NCI-H82 treated with DMSO at 0.1 percent for 48 hours (cell line): ENCODE measurements around the gene ADGRD2.

ENCODE experiments used
- DNase-seq: peaks from one replicate; lab custom pipeline; 2025; ENCODE audit not compliant: unreplicated experiment; lab: John Stamatoyannopoulos, UW

ADGRD2 gene

DNA sequence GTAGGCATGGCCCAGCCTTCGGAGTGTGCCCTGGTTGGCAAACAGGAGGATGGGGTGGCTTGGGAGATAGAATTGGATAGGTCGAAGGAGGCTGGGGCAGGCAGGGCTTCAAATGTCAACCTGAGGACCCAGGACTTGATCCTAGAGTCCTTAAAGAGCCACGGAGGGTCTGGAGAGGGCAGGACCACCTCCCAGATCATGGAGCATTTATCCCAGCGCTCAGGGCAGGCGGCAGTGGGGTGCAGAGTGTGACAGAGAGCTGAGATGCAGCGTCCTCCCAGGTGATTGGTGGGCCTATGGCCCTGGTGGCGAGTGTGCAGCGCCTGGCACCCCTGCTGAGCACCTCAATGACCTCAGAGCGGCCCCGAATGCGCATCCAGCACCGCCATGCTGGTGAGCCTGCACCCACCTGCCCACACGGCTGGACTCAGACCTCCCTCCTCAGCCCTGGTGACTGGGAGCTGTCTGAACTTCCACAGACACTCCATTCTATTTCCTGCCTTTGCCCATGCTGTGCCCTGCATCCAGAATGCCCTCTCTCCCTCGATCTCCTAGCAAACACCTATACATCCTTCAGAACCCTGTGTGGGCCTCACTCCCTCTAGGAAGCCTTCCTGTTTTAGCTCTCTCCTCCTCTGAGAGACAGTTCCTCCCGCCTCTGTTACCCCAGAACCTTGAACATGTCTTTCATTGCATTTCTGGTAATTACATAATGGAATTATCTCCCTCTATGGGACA is 6.3 kb downstream of the ADGRD2 start:
- DNase-seq: no peak

DNA sequence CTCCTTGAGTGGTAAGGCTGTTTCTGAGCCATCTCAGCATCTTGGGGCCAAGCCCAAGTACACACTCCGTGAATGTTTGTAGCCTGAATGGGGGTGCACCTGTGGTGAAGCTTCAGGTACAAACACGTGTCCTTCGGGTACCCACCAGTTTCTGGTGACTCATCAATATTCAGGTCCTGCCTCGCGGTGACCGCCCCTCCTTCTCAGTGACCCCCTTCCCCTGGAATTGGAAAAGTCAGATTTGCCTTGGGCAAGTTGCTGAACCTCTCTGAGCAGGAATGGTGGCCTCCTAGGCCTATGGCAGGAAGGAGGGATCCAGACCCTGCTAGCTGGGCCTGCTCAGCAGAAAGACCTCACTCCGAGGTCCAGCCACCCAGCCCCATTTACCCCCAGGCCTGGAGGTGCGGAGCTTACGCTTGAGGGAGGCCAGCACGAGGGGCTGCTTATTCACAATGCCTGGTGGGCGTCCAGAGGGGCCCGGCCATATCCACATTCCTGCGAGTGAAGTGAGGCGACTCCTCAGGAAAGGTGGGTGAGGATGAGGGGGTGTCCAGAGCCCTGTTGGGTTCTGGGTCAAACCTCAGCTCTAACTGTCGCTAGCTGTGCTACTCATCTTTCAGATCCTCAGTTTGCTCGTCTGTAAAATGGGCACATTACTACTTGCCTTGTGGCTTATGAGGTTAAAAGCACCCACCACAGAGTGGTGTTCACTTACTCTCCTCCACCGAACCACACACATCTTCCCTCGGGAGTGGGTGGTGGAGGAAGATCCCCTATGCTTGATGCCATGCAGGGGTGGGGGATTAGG is 7.0 kb downstream of the ADGRD2 start:
- no peak for DNase-seq

- DNase-seq: no peak
These were observed 7.7 kb downstream of the ADGRD2 start for GRCh38 chr9:124457887-124458431.

DNA sequence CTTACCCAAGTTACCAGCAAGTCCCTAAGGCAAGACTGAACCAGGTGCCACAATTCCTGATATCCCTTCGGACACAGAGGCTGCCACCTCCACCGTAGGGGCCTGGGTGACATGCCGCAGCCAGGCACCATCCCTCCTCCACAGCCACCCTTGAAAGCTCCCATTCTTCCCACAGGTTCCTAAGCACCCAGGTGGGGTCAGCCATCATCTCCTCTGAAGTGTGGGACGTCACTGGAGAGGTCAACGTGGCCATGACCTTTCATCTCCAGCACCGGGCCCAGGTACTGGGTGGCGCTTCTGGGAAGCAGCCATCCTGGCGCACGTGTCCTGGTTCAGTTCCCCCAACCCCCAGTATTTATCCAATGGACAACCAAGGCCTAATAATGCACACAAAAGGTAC is 8.2 kb downstream of the ADGRD2 start:
- no peak for DNase-seq

GRCh38 chr9:124462739-124463138 is 12.5 kb downstream of the ADGRD2 start:
- no peak for DNase-seq

DNA sequence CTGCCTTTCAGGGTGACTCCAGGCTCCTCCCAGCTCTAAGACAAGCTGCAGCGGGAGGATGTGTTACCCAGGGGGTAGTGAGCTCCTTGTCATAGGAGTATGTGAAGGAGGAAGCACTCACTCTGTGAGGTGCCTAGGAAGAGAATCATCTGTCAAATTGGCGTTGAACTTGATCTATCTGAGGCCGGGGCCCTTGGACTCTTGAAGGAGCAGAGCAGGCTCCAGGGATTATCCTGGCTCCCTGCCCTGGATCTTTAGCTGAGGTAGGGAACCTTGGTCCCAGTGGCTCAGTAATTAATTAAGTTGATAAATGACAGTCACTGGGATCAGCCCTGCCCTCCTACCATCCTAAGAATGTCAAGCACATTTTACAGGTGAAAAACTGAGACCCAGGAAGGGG is 15.5 kb downstream of the ADGRD2 start:
- peak; percentile 13 for DNase-seq

DNA sequence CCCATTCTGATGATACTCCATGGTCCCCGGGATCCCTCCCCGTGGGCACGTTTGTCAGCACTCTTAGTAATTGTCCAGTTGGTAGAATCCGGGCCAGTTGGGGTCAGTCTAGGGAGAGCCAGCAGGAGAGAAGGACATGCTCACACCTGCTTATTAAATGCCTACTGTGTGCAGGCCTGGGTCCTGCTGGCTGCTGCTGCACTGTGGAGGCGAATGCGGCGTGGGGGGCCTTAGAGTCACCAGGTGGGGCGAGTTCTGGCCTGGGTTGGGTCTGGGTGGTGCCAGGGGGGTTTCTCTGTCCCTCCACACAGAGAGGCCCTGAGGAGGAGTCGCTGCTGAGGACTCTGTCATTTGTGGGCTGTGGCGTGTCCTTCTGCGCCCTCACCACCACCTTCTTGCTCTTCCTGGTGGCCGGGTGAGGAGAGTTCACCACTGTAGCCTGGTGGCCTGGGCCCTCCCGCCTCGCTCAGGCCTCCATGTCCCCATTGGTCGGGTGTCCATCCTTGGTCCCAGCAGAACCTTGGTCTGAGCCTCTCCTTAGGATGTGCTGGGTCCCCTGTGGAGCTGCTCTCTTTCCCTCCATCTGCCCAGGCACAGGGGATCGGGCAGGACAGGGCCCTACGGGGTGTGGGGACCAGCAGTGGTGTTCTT is 17.3 kb downstream of the ADGRD2 start:
- DNase-seq: no peak

GRCh38 chr9:124468061-124468740 is 17.9 kb downstream of the ADGRD2 start:
- no peak for DNase-seq

DNA sequence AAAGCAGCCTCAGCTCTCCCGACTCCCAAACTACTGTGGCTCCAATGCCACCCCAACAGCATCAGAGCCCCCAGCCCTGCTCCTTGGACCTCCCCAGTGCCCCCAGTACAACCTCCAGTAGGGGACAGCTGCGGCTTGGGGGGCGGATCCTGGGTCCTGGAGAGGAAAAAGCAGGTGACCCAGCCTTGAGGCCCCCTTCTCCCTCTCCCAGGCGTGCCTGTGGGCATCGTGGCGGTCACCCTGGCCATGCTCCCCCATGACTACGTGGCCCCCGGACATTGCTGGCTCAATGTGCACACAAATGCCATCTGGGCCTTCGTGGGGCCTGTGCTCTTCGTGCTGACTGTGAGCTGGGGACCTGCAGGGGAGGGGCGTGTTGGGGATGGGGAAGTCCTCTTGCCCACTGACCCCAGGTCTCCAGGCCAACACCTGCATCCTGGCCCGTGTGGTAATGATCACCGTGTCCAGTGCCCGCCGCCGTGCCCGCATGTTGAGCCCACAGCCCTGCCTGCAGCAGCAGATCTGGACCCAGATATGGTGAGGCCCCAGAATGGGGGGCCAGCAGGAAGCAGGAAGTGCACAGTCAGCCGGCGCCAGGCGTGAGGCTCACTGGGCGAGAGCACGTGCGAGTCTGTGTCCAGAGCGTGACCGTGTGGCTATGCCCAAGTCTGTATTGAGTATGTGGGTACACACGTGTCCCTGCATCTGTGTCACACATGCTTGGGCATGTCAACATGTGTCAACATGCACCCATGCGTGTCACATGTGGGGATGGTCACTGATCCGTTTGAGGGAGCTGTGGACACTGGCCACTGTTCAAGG is 19.0 kb downstream of the ADGRD2 start:
- no peak for DNase-seq

GRCh38 chr9:124470306-124470705 is 20.1 kb downstream of the ADGRD2 start:
- DNase-seq: no peak

GRCh38 chr9:124470726-124471125 is 20.5 kb downstream of the ADGRD2 start:
- no peak for DNase-seq

DNA sequence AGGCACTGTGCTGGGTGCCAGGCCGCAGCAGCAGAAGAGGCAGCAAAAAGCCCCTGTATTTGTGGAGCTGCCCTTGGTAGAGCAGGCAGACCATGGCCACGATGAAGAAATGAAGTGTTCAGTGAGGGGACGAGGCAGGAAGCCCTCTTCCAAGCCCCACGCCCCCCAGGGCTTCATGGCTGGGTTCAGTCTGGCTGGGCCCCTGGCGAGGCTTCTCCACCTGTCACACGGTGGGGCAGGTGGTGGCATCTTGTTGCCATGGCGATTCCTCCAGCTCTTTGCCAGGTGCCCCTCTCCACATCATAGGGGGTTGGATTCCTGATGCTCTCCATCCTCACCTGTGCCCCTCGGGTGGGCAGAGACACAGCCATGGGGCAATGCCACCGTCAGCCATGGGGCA is 21.5 kb downstream of the ADGRD2 start:
- no peak for DNase-seq

- DNase-seq: no peak
These were observed 22.5 kb downstream of the ADGRD2 start for GRCh38 chr9:124472770-124473169.

DNA sequence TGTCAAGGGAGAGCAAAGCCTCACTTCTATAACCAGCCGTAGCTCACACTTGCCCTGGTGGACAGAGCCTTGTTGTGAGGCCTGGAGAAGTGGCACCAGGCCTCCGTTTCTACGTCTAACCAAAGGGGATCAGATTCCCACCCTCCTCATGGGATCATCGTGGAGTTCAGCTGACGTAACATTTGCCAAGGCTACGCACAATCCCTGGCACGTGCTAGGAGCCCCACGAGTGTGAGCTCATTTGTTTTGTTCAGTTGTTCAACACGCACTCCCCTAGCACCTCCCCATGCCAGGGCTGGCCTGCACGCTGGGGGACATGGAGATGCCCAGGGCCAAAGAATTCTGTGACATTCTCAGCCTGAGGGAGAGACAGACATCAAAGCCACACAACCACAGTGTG is 23.1 kb downstream of the ADGRD2 start:
- DNase-seq: no peak

GRCh38 chr9:124474151-124474550 is 23.9 kb downstream of the ADGRD2 start:
- DNase-seq: no peak

GRCh38 chr9:124475158-124475867 is 25.1 kb downstream of the ADGRD2 start:
- no peak for DNase-seq

- DNase-seq: no peak
These were observed 25.8 kb downstream of the ADGRD2 start for GRCh38 chr9:124475868-124476690.

DNA sequence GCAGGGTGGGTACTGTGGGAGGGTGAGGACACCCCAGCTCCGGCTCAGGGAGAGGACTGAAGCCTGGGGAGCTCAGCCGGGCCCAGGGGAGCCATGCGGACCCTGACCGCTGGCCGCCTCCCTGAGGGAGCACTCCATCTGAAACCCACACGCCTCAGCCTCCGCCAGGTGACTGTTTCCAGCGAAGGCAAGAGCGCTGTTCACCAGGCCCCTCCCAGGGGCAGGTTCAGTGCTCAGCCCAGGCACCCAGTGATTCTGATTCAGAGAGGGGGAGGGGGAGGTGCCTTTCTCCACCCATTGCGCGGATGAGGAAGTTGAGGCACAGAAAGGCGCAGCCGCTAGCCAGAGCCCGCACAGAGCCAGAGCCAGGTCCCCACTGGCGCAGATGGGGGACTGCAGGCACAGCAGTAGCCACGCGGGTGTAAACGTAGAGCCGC is 27.0 kb downstream of the ADGRD2 start:
- no peak for DNase-seq
